Mesendoderm (in vitro differentiated cells): ENCODE results near the gene EBF3.

Experiments
- DNase-seq: peaks from one replicate; pipeline ENCODE4 v3.0.0; 2013
- H2AK5ac ChIP-seq: 2 replicates; pipeline ENCODE4 v1.6.1; 2013; ENCODE audit warnings: low read length, inconsistent platforms
- H2BK120ac ChIP-seq: 2 replicates; pipeline ENCODE4 v1.6.1; 2013; ENCODE audit warnings: low read depth, mild to moderate bottlenecking, low read length, moderate library complexity, mixed read lengths
- H2BK15ac ChIP-seq: replicated peaks from 2 replicates; pipeline ENCODE4 v1.6.1; 2013; ENCODE audit warnings: low read depth, mild to moderate bottlenecking, moderate library complexity
- H2BK5ac ChIP-seq: 2 replicates; pipeline ENCODE4 v1.6.1; 2013; ENCODE audit warnings: low read length, inconsistent platforms
- H3K18ac ChIP-seq: 2 replicates; pipeline ENCODE4 v1.6.1; 2013; ENCODE audit warnings: mild to moderate bottlenecking, low read length, mixed read lengths
- H3K23ac ChIP-seq: one replicate; pipeline ENCODE4 v1.6.1; 2013; ENCODE audit warnings: low read length
- H3K27ac ChIP-seq: 2 replicates; pipeline ENCODE4 v1.5.1; 2013; ENCODE audit warnings: low read depth, mild to moderate bottlenecking, inconsistent platforms, low read length, moderate library complexity
- H3K27me3 ChIP-seq: 2 replicates; pipeline ENCODE4 v1.6.1; 2013; ENCODE audit warnings: low read length, control low read depth, mild to moderate bottlenecking, inconsistent platforms; ENCODE audit not compliant: insufficient read depth, poor library complexity
- H3K36me3 ChIP-seq: 2 replicates; pipeline ENCODE4 v1.6.1; 2013; ENCODE audit warnings: low read length, inconsistent platforms; ENCODE audit not compliant: control insufficient read depth, insufficient read depth
- H3K4ac ChIP-seq: one replicate; pipeline ENCODE4 v1.6.1; 2013; ENCODE audit warnings: low read depth, mild to moderate bottlenecking, low read length, moderate library complexity
- H3K4me1 ChIP-seq: 2 replicates; pipeline ENCODE4 v1.6.1; 2013; ENCODE audit warnings: low read depth, low read length, inconsistent platforms; ENCODE audit not compliant: control insufficient read depth
- H3K4me2 ChIP-seq: 2 replicates; pipeline ENCODE4 v1.6.1; 2013; ENCODE audit warnings: low read length
- H3K4me3 ChIP-seq: 2 replicates; pipeline ENCODE4 v1.5.1; 2013; ENCODE audit warnings: mild to moderate bottlenecking, low read length
- H3K56ac ChIP-seq: one replicate; pipeline ENCODE4 v1.6.1; 2013; ENCODE audit warnings: low read length
- H3K79me1 ChIP-seq: 2 replicates; pipeline ENCODE4 v1.6.1; 2013; ENCODE audit warnings: low read length, inconsistent platforms
- H3K79me2 ChIP-seq: 2 replicates; pipeline ENCODE4 v1.6.1; 2013; ENCODE audit warnings: mild to moderate bottlenecking, low read length; ENCODE audit not compliant: control insufficient read depth, insufficient read depth
- H3K9ac ChIP-seq: 2 replicates; pipeline ENCODE4 v1.6.1; 2013; ENCODE audit warnings: low read length, inconsistent platforms
- H4K5ac ChIP-seq: one replicate; pipeline ENCODE4 v1.6.1; 2013; ENCODE audit warnings: low read length
- H4K8ac ChIP-seq: one replicate; pipeline ENCODE4 v1.6.1; 2013; ENCODE audit warnings: low read depth, mild to moderate bottlenecking, control low read depth, low read length, moderate library complexity
- WGBS: extraction: QIAGEN DNeasy Blood & Tissue Kit; methylation state at CpG from one replicate; pipeline ENCODE4 v1.1.7; 2013; ENCODE audit warnings: low lambda C conversion rate, missing lambda C conversion rate; ENCODE audit not compliant: insufficient coverage; ENCODE audit errors: extremely low coverage; 5-methylcytosine and 5-hydroxymethylcytosine counted together

EBF3 gene

DNA sequence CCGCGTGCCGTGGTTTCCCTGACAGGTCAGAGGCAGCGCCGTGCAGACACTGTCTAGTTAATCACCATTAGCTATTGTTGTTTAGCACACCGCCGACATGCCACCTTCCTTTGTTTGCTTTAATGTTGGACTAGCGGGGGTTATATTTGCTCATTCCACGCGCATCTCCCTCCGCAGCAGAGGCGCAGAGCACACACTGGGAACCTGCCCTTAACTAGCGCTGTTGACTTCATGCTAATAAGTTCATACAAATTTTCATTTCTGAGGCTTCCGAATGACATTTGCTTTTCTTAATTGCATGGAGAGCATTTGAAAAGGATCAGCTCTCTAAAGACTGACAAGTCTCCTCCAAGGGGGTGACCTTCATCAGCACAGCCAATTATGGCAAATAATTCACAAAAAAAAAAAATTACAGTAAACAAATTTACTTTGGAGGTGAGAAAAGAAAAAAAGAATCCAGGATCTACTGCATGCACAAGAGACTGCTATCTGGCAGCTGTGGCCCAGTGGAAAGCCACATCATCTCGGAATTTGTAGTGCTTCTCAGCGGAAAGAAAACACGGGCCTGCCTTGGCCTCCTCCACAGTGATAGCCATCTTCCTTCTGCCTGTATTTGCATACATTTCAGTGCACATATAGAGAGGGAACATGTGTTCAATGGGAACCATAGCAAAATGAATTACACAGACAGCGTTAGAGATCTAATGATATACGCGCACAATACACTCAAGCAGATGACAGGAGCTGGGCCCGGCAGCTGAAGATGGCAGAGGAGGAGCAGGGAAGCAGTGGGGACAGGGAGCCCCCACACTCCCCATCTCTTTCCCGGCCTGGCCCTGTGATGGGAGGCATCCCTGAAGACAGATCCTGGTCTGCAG is 94.2 kb downstream of the EBF3 start:
- no peak overlapping the region for H2BK5ac ChIP-seq
- H3K27ac ChIP-seq, result no peak overlapping the region
- no peak overlapping the region for H2BK120ac ChIP-seq
- no peak overlapping the region for H3K18ac ChIP-seq
- DNase-seq, result no peak
- H3K79me1 ChIP-seq, result no peaks in the 10 kb centered on the region
- H3K4me2 ChIP-seq, result no peak overlapping the region
- H3K4ac ChIP-seq, result no peak overlapping the region
- H3K27me3 ChIP-seq, result no peaks in the 10 kb centered on the region
- no peak overlapping the region for H3K4me3 ChIP-seq
- no peak overlapping the region for H2AK5ac ChIP-seq
- WGBS, result no CpG with 5 or more reads among the region's 22 CpGs
- H2BK15ac ChIP-seq, result no peak overlapping the region
- H4K8ac ChIP-seq, result no peak overlapping the region
- no peak overlapping the region for H4K5ac ChIP-seq
- H3K23ac ChIP-seq, result no peak overlapping the region
- no peak overlapping the region for H3K56ac ChIP-seq
- no peak overlapping the region for H3K9ac ChIP-seq
- no peaks in the 10 kb centered on the region for H3K79me2 ChIP-seq
- H3K4me1 ChIP-seq, result no peaks in the 10 kb centered on the region
- H3K36me3 ChIP-seq, result no peaks in the 10 kb centered on the region

DNA sequence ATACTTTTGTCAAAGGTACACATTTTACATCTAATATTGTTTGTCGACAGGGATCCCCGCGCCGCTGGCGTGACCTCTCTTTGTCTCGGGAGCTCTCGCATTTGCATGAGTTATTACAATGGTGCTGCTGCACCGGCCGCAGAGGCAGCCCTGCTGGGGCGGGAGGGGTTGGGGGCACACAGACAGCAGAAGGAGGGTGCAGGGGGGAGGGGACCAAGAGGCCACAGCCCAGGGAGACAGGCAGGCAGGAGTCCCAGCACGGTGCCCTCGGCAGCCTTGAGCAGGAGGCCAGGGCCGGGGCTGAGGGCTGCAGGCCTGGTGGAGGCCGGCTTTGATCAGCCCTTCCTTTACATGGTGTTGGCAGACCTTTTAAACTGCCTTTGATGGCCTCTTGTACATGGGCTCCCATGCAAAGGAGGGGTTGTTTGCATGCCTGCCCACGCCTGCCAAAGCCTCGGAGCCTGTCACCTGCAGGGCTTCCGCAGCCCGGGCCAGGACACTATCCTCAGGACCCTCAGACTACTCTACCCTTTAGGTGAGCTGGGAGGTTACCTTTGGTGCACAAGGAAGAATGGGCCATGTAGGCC is 95.5 kb downstream of the EBF3 start:
- Histone ChIP-seq H4K8ac (no peak overlapping the region), H3K9ac (no peak overlapping the region), H3K27ac (no peak overlapping the region), H3K79me2 (no peaks in the 10 kb centered on the region), H2BK120ac (no peak overlapping the region), H3K18ac (no peak overlapping the region), H3K4me1 (no peaks in the 10 kb centered on the region), H2BK5ac (no peak overlapping the region), H3K36me3 (no peaks in the 10 kb centered on the region), H3K56ac (no peak overlapping the region), H3K4ac (no peak overlapping the region), H3K23ac (no peak overlapping the region), H4K5ac (no peak overlapping the region), H3K4me3 (no peak overlapping the region), H2AK5ac (no peak overlapping the region), H3K27me3 (no peaks in the 10 kb centered on the region), H3K79me1 (no peaks in the 10 kb centered on the region), H2BK15ac (no peak overlapping the region), H3K4me2 (no peak overlapping the region)
- no CpG with 5 or more reads among the region's 18 CpGs for WGBS
- no peak for DNase-seq

DNA sequence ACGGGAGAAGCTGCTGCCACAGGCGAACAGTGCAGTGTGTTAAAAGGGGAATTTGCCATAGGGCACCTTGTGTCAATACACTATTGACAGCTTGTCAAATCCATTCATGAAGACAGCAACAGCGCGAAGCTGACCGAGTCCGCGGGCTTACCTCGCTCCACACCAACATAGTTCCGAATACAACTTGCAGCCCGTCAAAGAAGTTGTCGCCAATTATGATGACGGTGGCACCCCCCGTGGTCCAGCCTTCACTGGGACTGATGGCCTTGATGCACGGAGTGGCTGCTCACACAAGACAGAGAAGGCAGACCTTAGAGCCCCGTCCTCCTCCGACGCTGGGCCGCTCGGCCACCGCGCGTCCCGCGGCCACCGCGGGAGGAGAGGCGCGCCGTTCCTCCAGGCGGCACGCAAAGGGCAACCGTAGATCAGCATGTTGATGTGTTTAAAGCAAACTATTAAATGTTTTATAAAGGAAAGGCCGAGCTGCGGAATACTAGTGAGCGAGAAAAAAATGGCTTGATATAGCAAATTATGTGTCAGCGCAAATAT is 96.4 kb downstream of the EBF3 start:
- H2AK5ac ChIP-seq, result no peak overlapping the region
- H3K27ac ChIP-seq, result no peak overlapping the region
- no peak overlapping the region for H3K4me3 ChIP-seq
- no peak overlapping the region for H3K9ac ChIP-seq
- H2BK5ac ChIP-seq, result no peak overlapping the region
- H3K18ac ChIP-seq, result no peak overlapping the region
- no peak overlapping the region for H2BK15ac ChIP-seq
- no peak overlapping the region for H3K4me2 ChIP-seq
- H3K4ac ChIP-seq, result no peak overlapping the region
- H3K23ac ChIP-seq, result no peak overlapping the region
- no peak overlapping the region for H3K56ac ChIP-seq
- no peaks in the 10 kb centered on the region for H3K36me3 ChIP-seq
- no peaks in the 10 kb centered on the region for H3K79me2 ChIP-seq
- no peak overlapping the region for H4K5ac ChIP-seq
- no peak for DNase-seq
- no CpG with 5 or more reads among the region's 36 CpGs for whole genome bisulfite sequencing
- H3K27me3 ChIP-seq, result no peaks in the 10 kb centered on the region
- H3K79me1 ChIP-seq, result no peaks in the 10 kb centered on the region
- H4K8ac ChIP-seq, result no peak overlapping the region
- H2BK120ac ChIP-seq, result no peak overlapping the region
- no peaks in the 10 kb centered on the region for H3K4me1 ChIP-seq

DNA sequence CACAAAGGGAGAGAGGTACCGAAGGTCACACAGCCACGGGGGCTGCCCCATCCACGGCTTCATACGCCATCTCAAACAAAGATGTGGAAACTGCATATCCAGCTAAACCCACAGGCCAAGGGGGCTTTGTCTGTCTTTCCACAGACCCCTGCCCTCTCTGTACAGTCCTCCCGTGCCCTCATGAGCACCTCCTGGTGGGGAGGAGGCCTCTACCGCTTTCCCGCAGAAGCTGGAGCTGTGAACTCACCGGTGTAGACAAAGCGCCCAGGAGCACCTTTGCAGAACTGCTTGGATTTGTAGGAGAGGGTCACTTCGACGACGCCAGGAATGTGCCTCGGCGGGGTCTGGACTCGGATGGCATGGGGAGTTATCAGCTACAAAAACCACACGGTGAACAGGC is 97.2 kb downstream of the EBF3 start:
- Histone ChIP-seq H3K23ac (no peak overlapping the region), H3K27me3 (no peaks in the 10 kb centered on the region), H3K9ac (no peak overlapping the region), H3K4ac (no peak overlapping the region), H3K4me3 (no peak overlapping the region), H3K79me1 (no peaks in the 10 kb centered on the region), H3K18ac (no peak overlapping the region), H3K4me2 (no peak overlapping the region), H4K8ac (no peak overlapping the region), H3K36me3 (no peaks in the 10 kb centered on the region), H3K4me1 (no peaks in the 10 kb centered on the region), H3K79me2 (no peaks in the 10 kb centered on the region), H2AK5ac (no peak overlapping the region), H3K27ac (no peak overlapping the region), H3K56ac (no peak overlapping the region), H2BK120ac (no peak overlapping the region), H4K5ac (no peak overlapping the region), H2BK5ac (no peak overlapping the region), H2BK15ac (no peak overlapping the region)
- DNase-seq, result no peak
- WGBS, result no CpG with 5 or more reads among the region's 16 CpGs

DNA sequence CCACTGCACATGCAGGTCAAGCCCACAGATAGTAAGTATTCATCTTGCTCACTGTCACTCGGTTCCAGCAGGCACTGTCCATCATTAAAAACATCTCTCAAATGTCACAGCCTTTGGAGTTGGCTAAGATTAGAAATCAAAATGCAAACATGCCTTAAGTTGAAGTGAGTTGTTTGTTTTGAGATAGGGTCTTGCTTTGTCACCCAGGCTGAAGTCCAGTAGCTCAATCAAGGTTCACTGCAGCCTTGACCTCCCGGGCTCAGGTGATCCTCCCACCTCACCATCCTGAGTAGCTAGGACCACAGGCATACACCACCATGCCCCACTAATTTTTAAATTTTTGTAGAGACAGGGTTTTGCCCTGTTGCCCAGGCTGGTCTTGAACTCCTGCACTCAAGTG is 98.1 kb downstream of the EBF3 start:
- H4K8ac ChIP-seq, result no peak overlapping the region
- H3K4me2 ChIP-seq, result no peak overlapping the region
- H2BK120ac ChIP-seq, result no peak overlapping the region
- no peak overlapping the region for H3K23ac ChIP-seq
- no peaks in the 10 kb centered on the region for H3K27me3 ChIP-seq
- H3K79me2 ChIP-seq, result no peaks in the 10 kb centered on the region
- no peaks in the 10 kb centered on the region for H3K4me1 ChIP-seq
- H2BK15ac ChIP-seq, result no peak overlapping the region
- no peak overlapping the region for H2BK5ac ChIP-seq
- no peak overlapping the region for H3K18ac ChIP-seq
- H4K5ac ChIP-seq, result no peak overlapping the region
- no peak overlapping the region for H3K9ac ChIP-seq
- H3K27ac ChIP-seq, result no peak overlapping the region
- H3K4me3 ChIP-seq, result no peak overlapping the region
- no peaks in the 10 kb centered on the region for H3K36me3 ChIP-seq
- DNase-seq, result no peak
- no CpG with 5 or more reads among the region's 2 CpGs for WGBS
- no peaks in the 10 kb centered on the region for H3K79me1 ChIP-seq
- no peak overlapping the region for H3K4ac ChIP-seq
- no peak overlapping the region for H3K56ac ChIP-seq
- no peak overlapping the region for H2AK5ac ChIP-seq
